KOPT-K1 (cell line): ENCODE measurements around the gene TIGAR.

Experiments used
- H3K27ac ChIP-seq: fragments of 200-600 bp; sonication (generic); 2 replicates; pipeline ENCODE4 v1.5.1; 2016; ENCODE audit warnings: antibody characterized with exemption, mild to moderate bottlenecking, low read depth, low read length; ENCODE audit not compliant: poor library complexity, severe bottlenecking
- H3K36me3 ChIP-seq: fragments of 200-600 bp; sonication (generic); 2 replicates; pipeline ENCODE4 v1.5.1; 2017; ENCODE audit warnings: antibody characterized with exemption, mild to moderate bottlenecking, low read length, moderate library complexity; ENCODE audit not compliant: insufficient read depth
- H3K9me3 ChIP-seq: fragments of 200-600 bp; sonication (generic); 2 replicates; pipeline ENCODE4 v1.5.1; 2017; ENCODE audit warnings: antibody characterized with exemption, low read length, mild to moderate bottlenecking; ENCODE audit not compliant: insufficient read depth, poor library complexity, severe bottlenecking

TIGAR gene

DNA sequence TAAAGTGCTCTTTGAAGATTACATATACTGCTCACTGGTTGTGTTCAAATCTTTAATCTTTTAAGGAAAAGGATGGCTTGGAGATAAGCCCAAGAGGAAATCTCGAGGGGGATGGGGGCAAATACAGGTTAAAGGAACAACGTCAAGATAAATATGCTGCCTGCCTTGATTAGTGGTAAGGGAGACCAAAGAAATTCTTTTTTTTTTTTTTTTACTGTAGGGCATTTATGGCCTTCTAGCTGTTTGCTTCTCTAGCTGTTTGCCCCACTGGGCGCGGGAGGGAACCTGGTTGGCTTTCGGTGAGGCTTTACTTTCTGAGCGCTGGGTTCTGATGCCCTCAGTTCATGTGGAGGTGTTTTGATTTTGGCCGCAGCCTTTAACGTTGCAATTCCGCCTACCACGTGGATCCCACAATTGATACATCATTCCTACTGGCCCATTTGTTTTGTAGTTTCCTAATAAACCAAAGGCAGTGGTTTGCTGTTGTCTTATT, 41.8 kb upstream of the TIGAR start:
- Histone ChIP-seq H3K36me3 (no peaks in the 10 kb centered on the region), H3K27ac (no peak overlapping the region), H3K9me3 (no peaks in the 10 kb centered on the region)

DNA sequence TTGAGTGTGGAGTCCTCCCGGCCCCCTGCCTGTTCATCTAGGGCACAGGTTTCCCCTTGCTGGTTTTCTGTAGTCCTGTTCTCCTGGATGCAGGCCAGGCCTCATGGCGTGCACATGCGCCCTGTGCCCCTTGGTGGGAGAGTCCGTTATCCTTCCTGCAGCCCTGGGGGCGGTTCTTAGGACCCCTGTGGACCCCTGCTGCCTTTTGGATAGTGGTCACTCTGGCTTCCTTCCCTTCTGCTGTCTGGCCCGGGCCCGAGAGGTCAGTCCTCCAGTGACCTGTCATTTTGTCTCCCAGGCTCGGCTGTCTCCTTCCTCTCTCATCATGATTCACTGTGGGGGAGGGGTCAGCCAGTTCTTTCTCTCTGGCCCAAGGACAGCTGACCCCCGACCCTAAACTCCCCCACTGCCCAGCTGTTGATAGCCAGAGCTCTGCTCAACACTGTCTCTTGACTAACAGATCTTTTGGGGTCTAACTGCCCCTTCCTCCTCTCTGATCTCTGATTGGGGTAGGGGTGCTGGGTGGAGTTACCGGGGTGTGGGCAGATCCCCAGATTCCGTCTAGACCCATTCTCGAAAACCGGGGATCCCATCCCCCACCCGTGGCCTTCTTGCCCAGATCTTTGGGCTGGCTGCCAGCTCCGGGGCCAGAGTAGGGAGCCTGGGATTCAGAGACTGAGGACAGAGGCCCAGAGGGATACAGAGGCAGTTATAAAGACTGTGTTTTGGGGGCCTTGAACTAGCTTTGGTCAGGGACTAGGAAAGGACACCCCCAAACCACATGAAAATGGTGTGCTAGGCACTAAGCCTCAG, 40.5 kb upstream of the TIGAR start:
- Histone ChIP-seq H3K9me3 (no peaks in the 10 kb centered on the region), H3K36me3 (no peaks in the 10 kb centered on the region), H3K27ac (no peak overlapping the region)

DNA sequence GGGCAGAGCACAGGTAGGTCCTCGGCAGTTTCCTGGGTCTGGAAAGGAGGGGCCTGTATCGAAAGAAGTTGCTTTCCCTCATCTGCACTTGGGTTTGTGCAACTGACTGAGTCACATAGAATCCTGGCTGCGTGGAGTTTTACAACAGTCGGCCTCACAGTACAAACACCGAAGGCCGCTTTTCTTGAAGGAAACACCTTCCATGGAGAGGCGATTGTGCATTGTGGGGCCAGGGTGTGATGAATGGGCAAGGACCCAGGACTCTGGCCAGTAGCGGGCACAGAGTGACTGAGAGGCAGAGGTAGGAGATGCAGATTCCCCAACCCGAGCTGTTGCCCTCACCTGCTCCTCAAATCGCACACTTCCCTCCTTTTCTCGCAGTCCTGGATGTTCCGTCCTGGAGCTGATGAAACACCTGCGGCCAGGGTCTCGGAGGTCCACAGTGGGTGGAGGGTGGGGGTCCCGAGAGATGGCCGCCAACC, 39.8 kb upstream of the TIGAR start:
- Histone ChIP-seq H3K27ac (no peak overlapping the region), H3K36me3 (no peaks in the 10 kb centered on the region), H3K9me3 (no peaks in the 10 kb centered on the region)

DNA sequence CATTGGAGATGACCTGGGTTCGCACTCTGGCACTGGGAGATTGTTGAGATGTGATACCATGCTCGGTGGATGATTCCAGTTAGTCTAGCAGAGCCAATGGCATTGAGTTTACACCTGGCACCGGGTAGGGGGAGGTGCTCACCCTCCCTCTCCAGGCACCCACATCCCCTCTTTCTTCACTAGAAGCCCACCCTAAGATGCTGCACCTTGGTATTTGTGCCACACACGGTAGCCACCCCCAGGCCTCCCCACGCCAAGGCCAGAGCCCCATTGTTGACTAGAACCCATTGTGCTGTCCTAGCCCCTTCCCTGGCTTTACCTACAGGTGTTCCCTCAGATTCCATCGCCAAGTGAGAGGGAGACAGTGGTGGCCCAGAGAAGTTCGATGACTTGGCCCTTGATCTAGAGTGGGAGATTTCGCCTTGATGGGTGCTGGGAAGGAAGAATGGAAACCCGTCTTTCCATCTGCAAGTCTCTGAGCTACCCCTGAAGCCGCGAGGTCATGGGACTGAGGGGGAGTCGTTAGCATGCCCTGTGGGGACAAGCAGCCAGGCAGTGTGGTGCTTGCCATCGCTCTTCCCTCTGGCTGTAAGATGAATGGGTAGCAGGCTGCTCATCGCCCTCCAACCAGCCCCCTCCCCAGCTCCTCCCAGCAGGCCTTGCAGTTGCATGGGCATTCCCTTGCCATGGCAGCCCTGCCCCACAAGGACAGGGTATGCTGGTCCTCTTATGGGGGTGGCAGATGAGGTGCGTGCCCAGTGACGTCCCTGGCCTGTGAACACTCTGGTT, 38.7 kb upstream of the TIGAR start:
- H3K9me3 ChIP-seq, result no peaks in the 10 kb centered on the region
- no peak overlapping the region for H3K27ac ChIP-seq
- no peaks in the 10 kb centered on the region for H3K36me3 ChIP-seq

DNA sequence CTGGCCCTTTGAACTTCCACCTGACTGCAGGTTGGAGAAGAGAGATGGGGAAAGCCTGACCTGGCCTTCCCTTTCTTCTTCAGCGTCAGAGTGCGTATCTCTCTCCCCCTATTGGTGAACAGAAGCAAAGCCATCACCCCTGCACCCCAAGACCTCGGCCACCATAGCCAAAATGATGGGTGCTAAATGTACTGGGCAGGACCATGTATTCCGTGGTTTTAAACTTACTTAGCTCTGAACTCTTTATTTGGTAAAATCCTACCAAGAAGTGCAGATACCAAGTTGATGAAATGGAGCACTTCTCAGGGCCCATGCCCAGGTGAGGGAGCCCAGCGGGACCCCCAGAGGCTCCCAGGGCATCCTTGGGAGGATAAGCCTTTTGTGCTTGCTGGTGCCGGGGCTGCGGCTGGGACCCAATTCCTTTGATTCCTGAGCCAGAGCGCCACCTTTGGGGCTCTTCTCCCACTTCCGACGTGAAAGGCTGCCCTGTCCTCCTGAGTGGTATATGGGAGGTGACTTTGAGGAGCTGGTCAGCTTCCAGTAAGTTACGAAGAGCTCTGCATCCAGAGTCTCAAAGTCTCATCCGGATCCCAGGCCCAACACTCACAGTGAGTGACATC, 38.0 kb upstream of the TIGAR start:
- H3K27ac ChIP-seq, result no peak overlapping the region
- no peaks in the 10 kb centered on the region for H3K36me3 ChIP-seq
- no peaks in the 10 kb centered on the region for H3K9me3 ChIP-seq

DNA sequence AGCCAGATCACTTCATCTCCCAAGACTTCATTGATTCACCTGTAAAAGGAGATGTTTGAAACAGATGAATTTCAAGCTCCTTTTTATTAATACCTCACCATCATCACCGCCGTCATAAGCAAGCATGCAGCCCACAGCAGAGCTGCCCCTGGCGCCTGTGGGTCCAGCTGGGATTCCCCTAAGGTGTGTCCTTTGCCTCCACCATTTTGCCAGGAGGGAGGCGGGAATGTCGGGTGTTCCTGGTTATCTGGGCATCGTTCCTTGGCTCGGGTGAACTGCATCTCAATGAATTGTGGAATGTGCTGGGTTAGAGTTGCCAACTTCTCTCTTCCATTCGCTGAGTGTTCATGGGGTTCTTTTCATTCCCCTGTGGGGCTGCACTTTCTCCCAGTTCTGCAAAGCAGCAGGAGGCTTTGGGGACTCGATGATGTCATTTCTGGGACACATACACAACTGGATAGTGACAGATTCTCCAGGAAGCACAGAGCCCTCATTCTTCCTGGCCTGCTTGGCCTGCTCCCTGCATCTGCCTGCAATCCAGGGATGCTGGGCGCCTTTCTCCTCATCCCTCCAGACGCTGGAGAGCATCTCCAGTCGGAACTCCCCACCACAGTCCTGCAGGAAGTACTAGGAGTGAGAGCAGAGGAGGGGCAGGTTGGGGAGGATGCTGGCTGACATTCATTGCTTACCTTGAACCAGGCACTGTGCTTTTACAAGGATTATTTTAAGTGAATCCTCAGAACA, 37.3 kb upstream of the TIGAR start:
- H3K36me3 ChIP-seq, result no peaks in the 10 kb centered on the region
- H3K9me3 ChIP-seq, result no peaks in the 10 kb centered on the region

DNA sequence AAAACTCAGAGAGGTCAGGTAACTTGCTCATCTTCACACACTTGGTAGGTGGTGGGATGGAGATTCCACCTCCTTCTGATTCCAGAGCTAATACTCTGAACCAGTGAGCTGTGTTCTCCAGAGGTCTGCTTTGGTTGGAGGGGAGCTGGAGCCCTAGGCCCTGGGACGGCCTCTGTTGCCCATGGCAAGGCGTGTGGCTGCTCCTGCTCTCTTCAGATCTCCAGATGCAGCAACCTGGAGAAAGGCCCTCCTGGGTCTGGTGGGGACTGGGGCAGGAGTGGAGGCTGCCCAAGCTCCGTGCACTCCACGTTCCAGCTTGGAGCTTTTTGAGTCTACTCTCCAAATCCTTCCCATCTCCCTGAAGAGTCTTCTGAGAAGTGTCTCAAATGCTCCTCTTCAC, 36.7 kb upstream of the TIGAR start:
- H3K36me3 ChIP-seq, result no peaks in the 10 kb centered on the region
- H3K9me3 ChIP-seq, result no peaks in the 10 kb centered on the region
- no peak overlapping the region for H3K27ac ChIP-seq

More for the DNA sequence above, 37.3 kb upstream of the TIGAR start:
- H3K27ac ChIP-seq, result no peak overlapping the region

DNA sequence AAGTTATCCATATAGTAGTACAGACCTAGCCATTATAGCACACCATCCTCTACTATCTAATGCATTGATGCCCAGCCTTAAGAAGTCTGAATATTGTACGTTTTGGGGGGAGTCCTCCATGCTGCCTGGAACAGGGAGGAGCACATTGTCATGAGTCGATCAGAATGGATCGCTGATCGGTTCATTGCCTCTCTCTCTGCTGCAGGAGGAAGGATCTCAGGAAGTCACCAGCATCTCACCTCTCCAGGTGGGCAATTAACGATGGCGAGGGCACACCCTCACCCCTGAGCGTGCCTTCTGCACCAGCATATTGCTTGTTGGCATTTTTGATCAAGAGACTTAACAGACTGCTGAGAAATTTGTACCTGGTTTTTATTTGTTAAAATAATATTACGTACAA, 35.9 kb upstream of the TIGAR start:
- no peaks in the 10 kb centered on the region for H3K9me3 ChIP-seq
- H3K36me3 ChIP-seq, result no peaks in the 10 kb centered on the region
- H3K27ac ChIP-seq, result no peak overlapping the region

DNA sequence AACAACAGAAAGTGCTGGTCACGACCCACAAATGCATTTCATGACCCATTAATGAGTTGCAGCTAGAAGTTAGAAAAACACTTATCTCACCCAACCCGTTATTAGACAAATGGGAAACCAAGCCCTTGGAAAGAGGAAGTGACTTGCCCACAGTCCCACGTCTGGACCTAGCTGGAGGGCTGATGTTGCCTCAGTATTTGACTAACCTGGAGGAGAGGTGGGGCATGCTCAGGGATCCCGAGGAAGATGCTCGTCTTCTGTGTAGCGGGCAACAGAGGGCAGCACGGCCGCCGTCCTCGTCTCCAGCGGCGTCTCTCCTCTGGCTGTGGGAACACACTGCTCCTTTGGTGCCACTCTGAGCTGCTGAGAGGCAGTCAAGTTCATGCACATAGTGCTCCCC, 34.8 kb upstream of the TIGAR start:
- Histone ChIP-seq H3K36me3 (no peaks in the 10 kb centered on the region), H3K9me3 (no peaks in the 10 kb centered on the region), H3K27ac (no peak overlapping the region)

DNA sequence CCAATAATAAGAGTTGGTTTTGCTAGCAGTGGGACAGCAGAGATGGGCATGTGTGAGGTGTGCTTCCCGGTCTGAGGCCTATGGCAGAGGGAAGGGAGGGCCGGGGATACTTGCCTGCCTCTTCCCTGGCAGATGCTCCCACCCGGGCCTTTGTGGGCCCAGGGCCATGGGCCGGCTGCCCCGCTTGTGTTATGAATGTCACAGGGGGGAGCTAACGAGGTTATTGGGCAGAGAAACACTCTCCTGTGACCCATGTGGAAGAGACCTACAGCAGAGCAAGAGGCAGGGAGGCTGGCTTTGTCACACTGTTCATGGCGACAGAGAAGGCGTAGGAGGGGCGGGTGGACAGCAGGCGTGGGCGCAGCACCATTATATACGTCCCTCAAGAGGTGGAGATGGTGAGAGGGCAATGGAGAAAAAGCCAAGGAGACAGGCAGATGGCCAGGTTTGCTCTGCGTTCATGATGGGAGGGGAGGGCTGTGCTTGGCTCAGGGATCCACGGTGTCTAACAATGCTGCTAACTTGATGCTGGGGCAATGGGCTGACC, 34.2 kb upstream of the TIGAR start:
- Histone ChIP-seq H3K27ac (no peak overlapping the region), H3K36me3 (no peaks in the 10 kb centered on the region)

DNA sequence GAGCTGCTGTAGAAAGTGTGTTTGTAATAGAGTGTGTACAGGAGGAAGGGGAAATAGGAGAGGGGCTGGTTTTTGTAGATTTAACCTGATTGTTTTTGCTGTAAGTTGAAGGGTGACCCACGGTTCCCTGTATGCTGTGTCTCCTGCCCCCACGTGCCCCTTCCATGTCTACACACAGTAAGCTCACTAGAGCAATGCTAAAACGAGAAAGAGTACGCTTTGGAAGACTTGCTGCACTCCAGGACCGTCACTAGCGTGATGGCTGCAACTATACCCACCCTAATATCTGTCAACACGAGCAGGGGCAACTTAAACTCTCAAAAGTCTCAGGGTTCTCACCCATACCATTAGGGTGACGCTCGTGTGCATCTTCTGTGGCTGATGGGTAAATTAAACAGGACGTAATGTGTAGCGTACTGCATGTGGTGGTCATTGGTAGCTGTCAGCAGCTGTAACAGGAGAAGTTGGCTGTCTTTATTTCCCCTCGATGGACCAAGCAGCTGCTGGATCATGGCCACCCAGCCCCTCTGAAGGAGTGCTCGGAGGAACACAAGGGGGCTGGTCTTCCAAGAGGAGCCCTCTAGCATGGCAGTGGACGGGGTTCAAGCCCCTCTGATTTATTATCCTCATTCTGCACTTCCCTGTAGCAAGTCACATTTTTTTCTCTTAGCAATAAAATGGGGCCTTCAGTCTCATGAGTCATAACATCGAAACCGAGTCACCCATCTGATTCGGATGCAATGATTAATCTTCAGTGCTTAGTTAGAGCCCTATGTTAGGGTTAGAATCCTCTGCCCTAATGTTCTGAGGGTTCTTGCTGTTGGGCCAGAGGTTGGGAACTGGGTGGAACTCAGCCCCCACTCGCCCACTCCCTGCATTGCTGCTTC, 33.4 kb upstream of the TIGAR start:
- Histone ChIP-seq H3K36me3 (no peaks in the 10 kb centered on the region), H3K27ac (no peak overlapping the region), H3K9me3 (no peaks in the 10 kb centered on the region)

More for the DNA sequence above, 34.2 kb upstream of the TIGAR start:
- H3K9me3 ChIP-seq, result no peaks in the 10 kb centered on the region

DNA sequence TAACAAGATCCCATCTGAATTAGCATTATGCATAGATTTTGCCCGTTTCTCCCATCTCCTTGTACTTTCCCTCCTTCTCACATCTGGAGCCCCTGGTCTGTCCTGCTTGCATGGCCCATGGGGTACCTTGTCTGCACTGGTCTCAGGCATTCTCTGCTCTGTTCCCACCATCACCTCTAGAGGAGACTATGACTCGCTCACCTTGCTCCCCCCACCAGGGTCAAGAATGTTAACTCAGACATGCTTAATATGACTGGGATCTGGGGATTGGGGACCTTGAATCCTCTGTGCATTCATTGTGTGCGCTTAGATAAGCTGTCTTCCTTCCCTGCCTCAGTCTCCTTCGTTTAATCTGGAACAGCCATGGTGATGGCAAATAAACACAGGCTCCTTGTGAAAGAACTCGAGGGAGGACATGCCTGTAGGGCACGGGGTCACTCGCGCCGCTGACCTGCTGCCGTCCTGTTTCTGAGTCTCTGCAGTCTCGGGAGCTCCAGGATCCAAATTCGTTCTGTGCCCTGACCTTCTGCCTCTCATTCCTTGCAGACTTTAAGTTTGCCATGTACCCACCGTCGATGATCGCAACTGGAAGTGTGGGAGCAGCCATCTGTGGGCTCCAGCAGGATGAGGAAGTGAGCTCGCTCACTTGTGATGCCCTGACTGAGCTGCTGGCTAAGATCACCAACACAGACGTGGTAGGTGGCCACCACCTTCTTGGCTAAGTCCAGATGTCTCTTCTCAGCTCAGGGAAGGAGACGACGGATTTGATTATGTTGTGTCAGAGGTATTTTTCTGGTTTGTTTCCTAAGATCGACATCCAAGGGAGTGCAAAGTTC, 32.5 kb upstream of the TIGAR start:
- no peaks in the 10 kb centered on the region for H3K36me3 ChIP-seq
- no peak overlapping the region for H3K27ac ChIP-seq
- H3K9me3 ChIP-seq, result no peaks in the 10 kb centered on the region

DNA sequence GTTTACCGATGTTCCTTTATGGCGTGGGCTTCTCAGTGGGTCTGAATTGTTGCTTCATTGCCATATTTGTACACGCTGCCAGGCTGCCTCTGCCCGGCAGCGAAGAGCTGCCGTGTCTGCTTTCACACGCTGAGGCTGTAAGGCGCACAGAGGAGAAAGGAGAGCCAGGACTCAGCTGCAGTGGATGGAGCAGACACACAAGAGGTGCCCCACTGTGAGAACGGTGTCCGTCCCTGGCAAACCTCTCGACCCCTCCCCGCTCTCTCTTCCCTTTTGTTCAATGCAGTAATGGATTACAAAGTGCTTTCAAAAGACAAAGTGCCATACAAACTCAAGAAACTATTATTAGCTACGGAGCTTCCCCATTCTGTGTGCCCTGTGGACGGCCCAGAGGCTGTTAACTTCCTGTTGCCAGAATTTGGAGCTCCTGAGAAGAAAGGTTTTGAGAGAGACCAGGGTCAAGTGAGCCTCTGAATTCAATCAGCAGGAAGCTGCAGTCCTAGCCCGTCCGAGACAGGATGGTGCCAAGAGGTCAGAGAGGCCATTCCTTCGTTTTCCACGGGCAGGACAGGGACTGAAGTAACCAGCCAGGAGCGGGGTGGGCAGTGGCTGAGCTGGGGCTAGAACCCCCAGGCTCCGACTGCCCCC, 31.7 kb upstream of the TIGAR start:
- Histone ChIP-seq H3K9me3 (no peaks in the 10 kb centered on the region), H3K36me3 (no peaks in the 10 kb centered on the region), H3K27ac (no peak overlapping the region)
